ENCODE measurements around the gene USP5.

DNA sequence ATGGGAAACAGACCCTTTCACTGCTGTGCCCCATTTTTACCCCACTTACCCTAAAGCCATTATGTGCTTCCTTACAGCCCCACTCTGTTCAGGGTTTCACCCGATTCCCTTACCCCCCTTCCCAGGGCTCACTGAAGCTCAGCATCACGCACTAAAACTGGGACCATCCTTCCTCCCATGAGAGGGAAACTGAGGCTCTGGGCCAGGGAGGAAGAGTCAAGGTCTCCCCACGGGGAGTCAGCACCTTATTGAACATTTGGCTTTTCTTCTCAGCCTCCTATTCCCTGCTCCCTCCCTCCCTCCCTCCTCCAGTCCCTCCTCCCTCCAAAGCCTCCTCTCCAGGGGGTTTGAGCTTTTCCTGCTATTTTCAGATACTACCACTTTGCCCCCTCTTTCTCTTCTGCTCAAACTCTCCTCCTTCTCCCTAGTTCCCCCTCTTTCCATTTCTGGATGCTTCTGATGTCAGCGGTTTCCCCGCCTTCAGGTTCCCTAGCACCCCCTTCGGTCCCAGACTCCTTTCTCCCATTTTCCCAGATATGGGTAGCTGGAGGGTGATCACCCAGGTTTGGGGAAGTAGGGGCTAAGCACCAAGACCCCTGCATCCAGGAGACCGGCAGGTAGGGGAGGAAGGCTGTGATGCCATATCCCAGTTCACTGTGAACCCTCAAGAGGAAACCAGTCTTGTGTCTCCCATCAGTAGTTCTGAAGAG is 29.4 kb upstream of the USP5 start:
- TF ChIP-seq, protein P1, sequence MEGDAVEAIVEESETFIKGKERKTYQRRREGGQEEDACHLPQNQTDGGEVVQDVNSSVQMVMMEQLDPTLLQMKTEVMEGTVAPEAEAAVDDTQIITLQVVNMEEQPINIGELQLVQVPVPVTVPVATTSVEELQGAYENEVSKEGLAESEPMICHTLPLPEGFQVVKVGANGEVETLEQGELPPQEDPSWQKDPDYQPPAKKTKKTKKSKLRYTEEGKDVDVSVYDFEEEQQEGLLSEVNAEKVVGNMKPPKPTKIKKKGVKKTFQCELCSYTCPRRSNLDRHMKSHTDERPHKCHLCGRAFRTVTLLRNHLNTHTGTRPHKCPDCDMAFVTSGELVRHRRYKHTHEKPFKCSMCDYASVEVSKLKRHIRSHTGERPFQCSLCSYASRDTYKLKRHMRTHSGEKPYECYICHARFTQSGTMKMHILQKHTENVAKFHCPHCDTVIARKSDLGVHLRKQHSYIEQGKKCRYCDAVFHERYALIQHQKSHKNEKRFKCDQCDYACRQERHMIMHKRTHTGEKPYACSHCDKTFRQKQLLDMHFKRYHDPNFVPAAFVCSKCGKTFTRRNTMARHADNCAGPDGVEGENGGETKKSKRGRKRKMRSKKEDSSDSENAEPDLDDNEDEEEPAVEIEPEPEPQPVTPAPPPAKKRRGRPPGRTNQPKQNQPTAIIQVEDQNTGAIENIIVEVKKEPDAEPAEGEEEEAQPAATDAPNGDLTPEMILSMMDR (IDR thresholded peaks at IDR 0.05): no peak
- TF ChIP-seq POLR2AphosphoS5 (IDR thresholded peaks at IDR 0.05; ENCODE audit: insufficient read depth in 1 of 2, low read depth in 1 of 2) (no peak), POLR2A (IDR thresholded peaks at IDR 0.05) (no peak)

All from vagina (tissue), 2 donors.